HEK293 (cell line): ENCODE measurements around the gene TEKTIP1.
A peak's percentile ranks its signal among the peaks of the same experiment; 100 is the strongest.

Experiments used
- CTCF ChIA-PET: fragments of 350-600 bp; formaldehyde crosslinking; extraction: SDS; loops from one replicate; lab custom pipeline; 2021; ENCODE audit warnings: antibody characterized with exemption; lab: Yijun Ruan, JAX
- POLR2A ChIA-PET: fragments of 300-600 bp; formaldehyde crosslinking; extraction: SDS; loops from one replicate; lab custom pipeline; 2020; ENCODE audit warnings: antibody characterized with exemption, inconsistent platforms; lab: Yijun Ruan, JAX
- H3K27ac ChIP-seq: fragments of 200-500 bp; sonication (Bioruptor generic); 2 replicates; pipeline ENCODE4 v1.5.1; 2014; ENCODE audit warnings: low read depth, low read length, control low read depth, inconsistent platforms; ENCODE audit errors: extremely low read depth
- H3K36me3 ChIP-seq, 2 experiments: fragments of 200-500 bp in 1 of 2; sonication (Bioruptor generic) in 1 of 2; 1 replicate in 1 of 2; 2 replicates in 1 of 2; pipeline ENCODE4 v1.5.1; 2014 to 2017; ENCODE audit warnings: inconsistent platforms in 2 of 2, low read length in 2 of 2; ENCODE audit not compliant: control insufficient read depth in 2 of 2, insufficient read depth in 1 of 2
- H3K4me1 ChIP-seq: fragments of 200-500 bp; sonication (Bioruptor generic); 2 replicates; pipeline ENCODE4 v1.5.1; 2014; ENCODE audit warnings: mild to moderate bottlenecking, low read length, inconsistent platforms; ENCODE audit not compliant: control insufficient read depth, insufficient read depth
- H3K4me3 ChIP-seq: 2 replicates; pipeline ENCODE4 v1.5.1; 2011; ENCODE audit warnings: low read depth, mild to moderate bottlenecking, control low read depth, low read length, moderate library complexity
- H3K9me3 ChIP-seq: fragments of 200-500 bp; sonication (Bioruptor generic); 2 replicates; pipeline ENCODE4 v1.5.1; 2014; ENCODE audit warnings: low read depth, low read length, inconsistent platforms; ENCODE audit not compliant: control insufficient read depth, insufficient read depth
- BCL11B ChIP-seq: fragments of 450-650 bp; formaldehyde crosslinking; IDR thresholded peaks from 2 replicates; pipeline ENCODE4 v1.5.1; 2016; ENCODE audit warnings: low read depth, missing biosample characterization, missing genetic modification characterization
- EGR2 ChIP-seq: fragments of 450-650 bp; formaldehyde crosslinking; IDR thresholded peaks from 2 replicates; pipeline ENCODE4 v1.5.1; 2016; ENCODE audit warnings: low read depth, missing biosample characterization, missing genetic modification characterization
- GLIS1 ChIP-seq: fragments of 450-650 bp; formaldehyde crosslinking; IDR thresholded peaks from 2 replicates; pipeline ENCODE4 v1.5.1; 2016; ENCODE audit warnings: missing biosample characterization, missing genetic modification characterization
- IKZF3 ChIP-seq: fragments of 450-650 bp; IDR thresholded peaks from 2 replicates; pipeline ENCODE4 v1.5.0; 2018; ENCODE audit warnings: missing biosample characterization, mild to moderate bottlenecking, missing genetic modification characterization, moderate library complexity
- KLF9 ChIP-seq: fragments of 450-650 bp; formaldehyde crosslinking; IDR thresholded peaks from 2 replicates; pipeline ENCODE4 v1.5.1; 2016; ENCODE audit warnings: missing biosample characterization, missing genetic modification characterization, low read depth
- MEIS1 ChIP-seq: sonication (generic); formaldehyde crosslinking; IDR thresholded peaks from 2 replicates; pipeline ENCODE4 v1.8.1; 2022; ENCODE audit warnings: missing genetic modification reagents, mild to moderate bottlenecking, borderline replicate concordance
- SP2 ChIP-seq: fragments of 450-650 bp; formaldehyde crosslinking; IDR thresholded peaks from 2 replicates; pipeline ENCODE4 v1.5.1; 2016; ENCODE audit warnings: missing biosample characterization, missing genetic modification characterization
- TRIM28 ChIP-seq: IDR thresholded peaks from 2 replicates; pipeline ENCODE4 v1.6.1; 2011; ENCODE audit warnings: low read length, control low read depth, borderline replicate concordance
- WT1 ChIP-seq: fragments of 450-650 bp; formaldehyde crosslinking; IDR thresholded peaks from 2 replicates; pipeline ENCODE4 v1.5.1; 2016; ENCODE audit warnings: missing biosample characterization, missing genetic modification characterization
- YY2 ChIP-seq: fragments of 450-650 bp; formaldehyde crosslinking; IDR thresholded peaks from 2 replicates; pipeline ENCODE4 v1.5.1; 2016; ENCODE audit warnings: missing biosample characterization, missing genetic modification characterization
- ZNF140 ChIP-seq: fragments of 450-650 bp; formaldehyde crosslinking; IDR thresholded peaks from 2 replicates; pipeline ENCODE4 v1.5.1; 2016; ENCODE audit warnings: missing biosample characterization, missing genetic modification characterization
- ZNF16 ChIP-seq: fragments of 450-650 bp; formaldehyde crosslinking; IDR thresholded peaks from 2 replicates; pipeline ENCODE4 v1.5.1; 2016; ENCODE audit warnings: low read depth, missing biosample characterization, missing genetic modification characterization
- ZNF175 ChIP-seq: fragments of 450-650 bp; formaldehyde crosslinking; IDR thresholded peaks from 2 replicates; pipeline ENCODE4 v1.5.1; 2016; ENCODE audit warnings: missing biosample characterization, missing genetic modification characterization
- ZNF239 ChIP-seq: fragments of 450-650 bp; formaldehyde crosslinking; IDR thresholded peaks from 2 replicates; pipeline ENCODE4 v1.5.1; 2016; ENCODE audit warnings: missing biosample characterization, missing genetic modification characterization
- ZNF302 ChIP-seq: fragments of 450-650 bp; formaldehyde crosslinking; IDR thresholded peaks from 2 replicates; pipeline ENCODE4 v1.5.1; 2016; ENCODE audit warnings: missing biosample characterization, missing genetic modification characterization, low read depth
- ZNF350 ChIP-seq: fragments of 450-650 bp; formaldehyde crosslinking; IDR thresholded peaks from 2 replicates; pipeline ENCODE4 v1.5.0; 2017; ENCODE audit warnings: missing biosample characterization, mild to moderate bottlenecking, missing genetic modification characterization
- ZNF354C ChIP-seq: fragments of 450-650 bp; formaldehyde crosslinking; IDR thresholded peaks from 2 replicates; pipeline ENCODE4 v1.5.1; 2016; ENCODE audit warnings: missing biosample characterization, missing genetic modification characterization, low read depth, borderline replicate concordance
- ZNF366 ChIP-seq: fragments of 450-650 bp; formaldehyde crosslinking; conservative IDR thresholded peaks from 2 replicates; pipeline ENCODE4 v1.5.1; 2016; ENCODE audit warnings: missing biosample characterization, missing genetic modification characterization
- ZNF37A ChIP-seq: fragments of 450-650 bp; IDR thresholded peaks from 2 replicates; pipeline ENCODE4 v1.5.1; 2018; ENCODE audit warnings: missing biosample characterization, missing genetic modification characterization
- ZNF394 ChIP-seq: fragments of 450-650 bp; formaldehyde crosslinking; IDR thresholded peaks from 2 replicates; pipeline ENCODE4 v1.5.1; 2016; ENCODE audit warnings: missing biosample characterization, missing genetic modification characterization, mild to moderate bottlenecking, moderate library complexity, borderline replicate concordance
- ZNF530 ChIP-seq: fragments of 450-650 bp; formaldehyde crosslinking; IDR thresholded peaks from 2 replicates; pipeline ENCODE4 v1.5.1; 2016; ENCODE audit warnings: low read depth, missing biosample characterization, missing genetic modification characterization
- ZNF544 ChIP-seq: fragments of 450-650 bp; formaldehyde crosslinking; IDR thresholded peaks from 2 replicates; pipeline ENCODE4 v1.5.0; 2017; ENCODE audit warnings: missing biosample characterization, missing genetic modification characterization
- ZNF558 ChIP-seq: fragments of 450-650 bp; formaldehyde crosslinking; IDR thresholded peaks from 2 replicates; pipeline ENCODE4 v1.5.1; 2016; ENCODE audit warnings: missing biosample characterization, missing genetic modification characterization
- ZNF610 ChIP-seq: fragments of 450-650 bp; formaldehyde crosslinking; IDR thresholded peaks from 2 replicates; pipeline ENCODE4 v1.5.1; 2016; ENCODE audit warnings: missing biosample characterization, missing genetic modification characterization, borderline replicate concordance
- ZNF623 ChIP-seq: fragments of 450-650 bp; formaldehyde crosslinking; IDR thresholded peaks from 2 replicates; pipeline ENCODE4 v1.5.1; 2016; ENCODE audit warnings: missing biosample characterization, missing genetic modification characterization
- ZNF707 ChIP-seq: fragments of 450-650 bp; formaldehyde crosslinking; IDR thresholded peaks from 2 replicates; pipeline ENCODE4 v1.5.1; 2016; ENCODE audit warnings: missing biosample characterization, missing genetic modification characterization
- ZSCAN30 ChIP-seq: fragments of 450-650 bp; IDR thresholded peaks from 2 replicates; pipeline ENCODE4 v1.5.1; 2018; ENCODE audit warnings: missing biosample characterization, mild to moderate bottlenecking, missing genetic modification characterization, moderate library complexity
- TF ChIP-seq, protein P1 (sequence below): fragments of 450-650 bp; formaldehyde crosslinking; conservative IDR thresholded peaks from 2 replicates; pipeline ENCODE4 v1.5.1; 2016; ENCODE audit warnings: low read depth, missing biosample characterization, missing genetic modification characterization
- TF ChIP-seq, protein P2 (sequence below): fragments of 450-650 bp; formaldehyde crosslinking; IDR thresholded peaks from 2 replicates; pipeline ENCODE4 v1.5.1; 2016; ENCODE audit warnings: missing biosample characterization, missing genetic modification characterization
- TF ChIP-seq, protein P3 (sequence below): fragments of 450-650 bp; formaldehyde crosslinking; IDR thresholded peaks from 2 replicates; pipeline ENCODE4 v1.5.1; 2017; ENCODE audit warnings: missing biosample characterization, missing genetic modification characterization

TEKTIP1 gene

DNA sequence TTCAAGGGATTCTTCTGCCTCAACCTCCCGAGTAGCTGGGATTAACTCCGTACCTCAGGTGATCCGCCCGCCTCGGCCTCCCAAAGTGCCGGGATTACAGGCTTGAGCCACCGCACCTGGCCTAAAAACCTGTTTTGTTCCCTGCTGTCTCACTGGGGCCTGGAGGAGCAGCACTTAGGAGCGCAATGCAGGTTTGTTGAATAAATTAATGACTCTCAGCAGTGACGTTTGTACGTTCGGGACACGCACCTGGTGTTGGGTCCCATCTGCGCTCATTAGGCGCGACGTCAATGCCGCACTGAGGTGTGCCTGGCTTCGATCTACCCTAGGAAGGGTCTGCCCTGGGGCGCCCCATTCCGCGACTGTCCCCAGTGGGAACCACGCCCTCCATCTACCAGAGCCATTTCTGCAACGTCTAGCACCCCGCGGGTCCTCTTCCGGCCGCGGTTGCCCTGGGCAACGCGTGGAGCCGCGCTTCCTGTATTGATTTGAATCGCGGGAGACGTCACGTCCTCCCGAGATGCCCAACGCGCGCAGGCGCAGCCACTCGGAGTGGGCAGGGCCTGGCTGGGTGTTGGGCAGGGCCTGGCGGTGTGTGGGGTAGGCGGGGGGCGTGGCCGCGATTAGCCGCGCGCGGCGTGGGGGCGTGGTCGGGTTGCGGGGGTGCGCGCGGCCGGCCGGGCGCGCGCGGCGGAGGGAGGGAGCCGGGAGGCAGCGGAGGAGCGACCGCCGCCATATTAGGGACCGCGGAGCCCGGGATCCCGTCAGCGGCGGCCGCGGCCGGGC is 33.2 kb upstream of the TEKTIP1 start, which contains the start of gene FZR1:
Gene FZR1, plus strand, starts transcription at position 714 of the 786 bp plus-strand sequence. CDS start 16,679 bp downstream, outside the sequence.
- CTCF ChIA-PET = interaction anchor here (0.6 to 0.8 kb wide), 2 partner anchors 14 to 33 kb away, joined by 3 to 5 read pairs; no protein-coding TSS in a partner anchor
- peaks cover 10 to 26% of the 10 kb centered on the region in 2 experiments; a peak in 2 of 3 replicates for H3K36me3 ChIP-seq
- peak within 1 kb of the TSS; percentile 93 for H3K27ac ChIP-seq
- POLR2A ChIA-PET = no interaction called here
- H3K4me1 ChIP-seq = peaks cover 2% of the 10 kb centered on the region; the same call in 1 of the 2 replicates
- H3K9me3 ChIP-seq = no peaks in the 10 kb centered on the region
- H3K4me3 ChIP-seq = peak within 1 kb of the TSS; percentile 88
- TF ChIP-seq ZNF544 (tag by site-specific recombination) (no peak), GLIS1 (peak; percentile 65), BCL11B (tag by site-specific recombination) (peak; percentile 14; the same call in 1 of the 2 replicates), ZNF354C (no peak), KLF9 (tag by site-specific recombination) (peak; percentile 97), SP2 (peak; percentile 87), WT1 (tag by site-specific recombination) (no peak), ZNF140 (tag by site-specific recombination) (no peak), MEIS1 (CRISPR knock-in tag) (no peak), YY2 (tag by site-specific recombination) (peak; percentile 26; the same call in 1 of the 2 replicates), ZNF37A (tag by site-specific recombination) (no peak), ZNF610 (no peak), ZNF623 (no peak), ZNF366 (tag by site-specific recombination) (no peak), EGR2 (tag by site-specific recombination) (no peak), ZNF239 (tag by site-specific recombination) (no peak), IKZF3 (tag by site-specific recombination) (no peak), ZNF558 (no peak), ZNF707 (tag by site-specific recombination) (no peak), ZNF16 (tag by site-specific recombination) (no peak), ZNF302 (no peak), ZNF175 (tag by site-specific recombination) (no peak), TRIM28 (no peak), ZNF530 (tag by site-specific recombination) (no peak), ZNF350 (tag by site-specific recombination) (no peak), ZSCAN30 (tag by site-specific recombination) (no peak), ZNF394 (peak; percentile 48; the same call in 1 of the 2 replicates)
- TF ChIP-seq, protein P1, sequence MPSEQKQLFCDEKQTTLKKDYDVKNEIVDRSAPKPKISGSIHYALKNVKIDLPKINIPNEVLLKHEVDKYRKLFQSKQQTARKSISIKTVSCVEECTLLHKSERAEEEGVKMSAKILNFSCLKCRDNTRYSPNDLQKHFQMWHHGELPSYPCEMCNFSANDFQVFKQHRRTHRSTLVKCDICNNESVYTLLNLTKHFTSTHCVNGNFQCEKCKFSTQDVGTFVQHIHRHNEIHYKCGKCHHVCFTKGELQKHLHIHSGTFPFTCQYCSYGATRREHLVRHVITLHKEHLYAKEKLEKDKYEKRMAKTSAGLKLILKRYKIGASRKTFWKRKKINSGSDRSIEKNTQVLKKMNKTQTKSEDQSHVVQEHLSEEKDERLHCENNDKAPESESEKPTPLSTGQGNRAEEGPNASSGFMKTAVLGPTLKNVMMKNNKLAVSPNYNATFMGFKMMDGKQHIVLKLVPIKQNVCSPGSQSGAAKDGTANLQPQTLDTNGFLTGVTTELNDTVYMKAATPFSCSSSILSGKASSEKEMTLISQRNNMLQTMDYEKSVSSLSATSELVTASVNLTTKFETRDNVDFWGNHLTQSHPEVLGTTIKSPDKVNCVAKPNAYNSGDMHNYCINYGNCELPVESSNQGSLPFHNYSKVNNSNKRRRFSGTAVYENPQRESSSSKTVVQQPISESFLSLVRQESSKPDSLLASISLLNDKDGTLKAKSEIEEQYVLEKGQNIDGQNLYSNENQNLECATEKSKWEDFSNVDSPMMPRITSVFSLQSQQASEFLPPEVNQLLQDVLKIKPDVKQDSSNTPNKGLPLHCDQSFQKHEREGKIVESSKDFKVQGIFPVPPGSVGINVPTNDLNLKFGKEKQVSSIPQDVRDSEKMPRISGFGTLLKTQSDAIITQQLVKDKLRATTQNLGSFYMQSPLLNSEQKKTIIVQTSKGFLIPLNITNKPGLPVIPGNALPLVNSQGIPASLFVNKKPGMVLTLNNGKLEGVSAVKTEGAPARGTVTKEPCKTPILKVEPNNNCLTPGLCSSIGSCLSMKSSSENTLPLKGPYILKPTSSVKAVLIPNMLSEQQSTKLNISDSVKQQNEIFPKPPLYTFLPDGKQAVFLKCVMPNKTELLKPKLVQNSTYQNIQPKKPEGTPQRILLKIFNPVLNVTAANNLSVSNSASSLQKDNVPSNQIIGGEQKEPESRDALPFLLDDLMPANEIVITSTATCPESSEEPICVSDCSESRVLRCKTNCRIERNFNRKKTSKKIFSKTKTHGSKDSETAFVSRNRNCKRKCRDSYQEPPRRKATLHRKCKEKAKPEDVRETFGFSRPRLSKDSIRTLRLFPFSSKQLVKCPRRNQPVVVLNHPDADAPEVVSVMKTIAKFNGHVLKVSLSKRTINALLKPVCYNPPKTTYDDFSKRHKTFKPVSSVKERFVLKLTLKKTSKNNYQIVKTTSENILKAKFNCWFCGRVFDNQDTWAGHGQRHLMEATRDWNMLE (tag by site-specific recombination) = no peak
- TF ChIP-seq, protein P2, sequence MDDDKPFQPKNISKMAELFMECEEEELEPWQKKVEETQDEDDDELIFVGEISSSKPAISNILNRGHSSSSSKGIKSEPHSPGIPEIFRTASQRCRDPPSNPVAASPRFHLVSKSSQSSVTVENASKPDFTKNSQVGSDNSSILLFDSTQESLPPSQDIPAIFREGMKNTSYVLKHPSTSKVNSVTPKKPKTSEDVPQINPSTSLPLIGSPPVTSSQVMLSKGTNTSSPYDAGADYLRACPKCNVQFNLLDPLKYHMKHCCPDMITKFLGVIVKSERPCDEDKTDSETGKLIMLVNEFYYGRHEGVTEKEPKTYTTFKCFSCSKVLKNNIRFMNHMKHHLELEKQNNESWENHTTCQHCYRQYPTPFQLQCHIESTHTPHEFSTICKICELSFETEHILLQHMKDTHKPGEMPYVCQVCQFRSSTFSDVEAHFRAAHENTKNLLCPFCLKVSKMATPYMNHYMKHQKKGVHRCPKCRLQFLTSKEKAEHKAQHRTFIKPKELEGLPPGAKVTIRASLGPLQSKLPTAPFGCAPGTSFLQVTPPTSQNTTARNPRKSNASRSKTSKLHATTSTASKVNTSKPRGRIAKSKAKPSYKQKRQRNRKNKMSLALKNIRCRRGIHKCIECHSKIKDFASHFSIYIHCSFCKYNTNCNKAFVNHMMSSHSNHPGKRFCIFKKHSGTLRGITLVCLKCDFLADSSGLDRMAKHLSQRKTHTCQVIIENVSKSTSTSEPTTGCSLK (tag by site-specific recombination) = no peak
- TF ChIP-seq, protein P3, sequence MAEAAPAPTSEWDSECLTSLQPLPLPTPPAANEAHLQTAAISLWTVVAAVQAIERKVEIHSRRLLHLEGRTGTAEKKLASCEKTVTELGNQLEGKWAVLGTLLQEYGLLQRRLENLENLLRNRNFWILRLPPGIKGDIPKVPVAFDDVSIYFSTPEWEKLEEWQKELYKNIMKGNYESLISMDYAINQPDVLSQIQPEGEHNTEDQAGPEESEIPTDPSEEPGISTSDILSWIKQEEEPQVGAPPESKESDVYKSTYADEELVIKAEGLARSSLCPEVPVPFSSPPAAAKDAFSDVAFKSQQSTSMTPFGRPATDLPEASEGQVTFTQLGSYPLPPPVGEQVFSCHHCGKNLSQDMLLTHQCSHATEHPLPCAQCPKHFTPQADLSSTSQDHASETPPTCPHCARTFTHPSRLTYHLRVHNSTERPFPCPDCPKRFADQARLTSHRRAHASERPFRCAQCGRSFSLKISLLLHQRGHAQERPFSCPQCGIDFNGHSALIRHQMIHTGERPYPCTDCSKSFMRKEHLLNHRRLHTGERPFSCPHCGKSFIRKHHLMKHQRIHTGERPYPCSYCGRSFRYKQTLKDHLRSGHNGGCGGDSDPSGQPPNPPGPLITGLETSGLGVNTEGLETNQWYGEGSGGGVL (tag by site-specific recombination) = no peak
